HCT116 (cell line): ENCODE measurements around the gene MAPK1. TPM values are rescaled to one million over a fixed set of nuclear protein-coding genes. Genes with fewer than 3 reads are reported as not detected.

Experiments used
- ATAC-seq: fragments of 200-7000 bp; cut with Tn5 transposase; 2 replicates; pipeline ENCODE4 v1.9.1; 2020; ENCODE audit warnings: mild to moderate bottlenecking, moderate library complexity
- BruUV-seq: library from RNA; stranded (reverse); fragments of 400-500 nt; replicated peaks from 2 replicates; lab custom pipeline; 2021; lab: Mats Ljungman, UMichigan
- CTCF ChIA-PET: fragments of 300-600 bp; sonication (Branson Sonifier 250); formaldehyde crosslinking; loops from one replicate; lab custom pipeline; 2021; ENCODE audit warnings: antibody characterized with exemption; lab: Charles Lee
- POLR2A ChIA-PET: fragments of 300-600, 350-600 bp; sonication (Branson Sonifier 250); formaldehyde crosslinking; loops from one replicate; lab custom pipeline; 2021; ENCODE audit warnings: antibody characterized with exemption; lab: Charles Lee
- RAD21 ChIA-PET, 2 experiments: fragments of 300-600 bp; sonication (Branson Sonifier 250); formaldehyde crosslinking; loops; one replicate each; lab custom pipeline; 2023; ENCODE audit warnings: low total read pairs in 2 of 2; ENCODE audit not compliant: uncharacterized antibody in 2 of 2, unreplicated experiment in 2 of 2, low non-redundant PET in 1 of 2; lab: Charles Lee
- DNase-seq: peaks from one replicate; pipeline ENCODE4 v3.0.0-alpha.2; 2010; ENCODE audit warnings: low read depth, low spot score
- H2AFZ ChIP-seq: fragments of 200-600 bp; shearing (Covaris generic), sonication (generic); 2 replicates; pipeline ENCODE4 v1.6.1; 2017; ENCODE audit warnings: low read depth, mixed run types, mixed read lengths, antibody characterized with exemption, low read length; ENCODE audit not compliant: poor library complexity, severe bottlenecking
- H3K27ac ChIP-seq: 2 replicates; pipeline ENCODE4 v1.5.1; 2012; ENCODE audit warnings: low read depth, low read length
- H3K27me3 ChIP-seq: fragments of 200-600 bp; sonication (generic); 2 replicates; pipeline ENCODE4 v1.6.1; 2016; ENCODE audit warnings: mixed run types, low read length, mixed read lengths; ENCODE audit not compliant: insufficient read depth
- H3K36me3 ChIP-seq, 2 experiments: fragments of 200-500 bp in 1 of 2; fragments of 200-600 bp in 1 of 2; sonication (Bioruptor generic) in 1 of 2; sonication (generic) in 1 of 2; 2 replicates each; pipeline versions ENCODE4 v1.5.1 to v1.6.1; 2014 to 2016; ENCODE audit warnings: low read length in 2 of 2, inconsistent platforms in 1 of 2, mixed read lengths in 1 of 2, mixed run types in 1 of 2; ENCODE audit not compliant: insufficient read depth in 2 of 2, control insufficient read depth in 1 of 2
- H3K4me1 ChIP-seq, 2 experiments: fragments of 200-600 bp in 1 of 2; sonication (generic) in 1 of 2; 2 replicates each; pipeline versions ENCODE4 v1.5.1 to v1.6.1; 2012 to 2017; ENCODE audit warnings: low read length in 2 of 2, inconsistent platforms in 1 of 2, mild to moderate bottlenecking in 1 of 2, mixed read lengths in 1 of 2, mixed run types in 1 of 2, moderate library complexity in 1 of 2; ENCODE audit not compliant: insufficient read depth in 2 of 2, control insufficient read depth in 1 of 2
- H3K4me2 ChIP-seq: fragments of 200-600 bp; sonication (generic); 2 replicates; pipeline ENCODE4 v1.6.1; 2017; ENCODE audit warnings: mixed run types, low read length, mixed read lengths
- H3K4me3 ChIP-seq, 2 experiments: fragments of 200-600 bp in 1 of 2; sonication (generic) in 1 of 2; replicated peaks in 1 of 2; 2 replicates each; pipeline ENCODE4 v1.5.1; 2011 to 2016; ENCODE audit warnings: low read length in 2 of 2, control low read depth in 1 of 2, low read depth in 1 of 2, mild to moderate bottlenecking in 1 of 2, mixed read lengths in 1 of 2, mixed run types in 1 of 2
- H3K79me2 ChIP-seq: fragments of 200-600 bp; sonication (generic); 2 replicates; pipeline ENCODE4 v1.6.1; 2017; ENCODE audit warnings: mild to moderate bottlenecking, mixed run types, low read length, moderate library complexity, mixed read lengths; ENCODE audit not compliant: insufficient read depth
- H3K9ac ChIP-seq: fragments of 200-600 bp; sonication (generic); 2 replicates; pipeline ENCODE4 v1.6.1; 2016; ENCODE audit warnings: low read length, mixed read lengths
- H3K9me2 ChIP-seq: fragments of 200-600 bp; sonication (generic), shearing (Covaris generic); 2 replicates; pipeline ENCODE4 v1.6.1; 2017; ENCODE audit warnings: mixed run types, mild to moderate bottlenecking, moderate library complexity; ENCODE audit not compliant: insufficient read depth
- H3K9me3 ChIP-seq, 2 experiments: fragments of 200-500 bp in 1 of 2; fragments of 200-600 bp in 1 of 2; sonication (Bioruptor generic) in 1 of 2; sonication (generic) in 1 of 2; 2 replicates each; pipeline ENCODE4 v1.6.1; 2014 to 2017; ENCODE audit warnings: low read length in 2 of 2, mixed read lengths in 2 of 2, inconsistent platforms in 1 of 2, low read depth in 1 of 2, mild to moderate bottlenecking in 1 of 2, mixed run types in 1 of 2, moderate library complexity in 1 of 2; ENCODE audit not compliant: control insufficient read depth in 1 of 2, insufficient read depth in 1 of 2
- H4K20me1 ChIP-seq: fragments of 200-600 bp; sonication (generic), shearing (Covaris generic); 2 replicates; pipeline ENCODE4 v1.6.1; 2017; ENCODE audit warnings: mixed run types, mild to moderate bottlenecking, moderate library complexity; ENCODE audit not compliant: insufficient read depth
- ATF3 ChIP-seq: IDR thresholded peaks from 2 replicates; pipeline ENCODE4 v1.6.1; 2012
- CBX3 ChIP-seq: IDR thresholded peaks from 2 replicates; pipeline ENCODE4 v1.6.1; 2012; ENCODE audit warnings: low read depth
- CEBPB ChIP-seq: IDR thresholded peaks from 2 replicates; pipeline ENCODE4 v1.6.1; 2012; ENCODE audit warnings: low read depth
- ELF1 ChIP-seq: IDR thresholded peaks from 2 replicates; pipeline ENCODE4 v1.6.1; 2012; ENCODE audit warnings: low read depth, borderline replicate concordance
- EZH2 ChIP-seq: fragments of 200-600 bp; sonication (generic); IDR thresholded peaks from 2 replicates; pipeline ENCODE4 v1.6.1; 2017; ENCODE audit warnings: antibody characterized with exemption, mixed run types
- EZH2phosphoT487 ChIP-seq: fragments of 200-600 bp; IDR thresholded peaks from 2 replicates; pipeline ENCODE4 v1.6.1; 2018; ENCODE audit warnings: antibody characterized with exemption, borderline replicate concordance
- FOSL1 ChIP-seq: IDR thresholded peaks from 2 replicates; pipeline ENCODE4 v1.6.1; 2012; ENCODE audit warnings: low read depth
- JUND ChIP-seq: IDR thresholded peaks from 2 replicates; pipeline ENCODE4 v1.6.1; 2012
- POLR2A ChIP-seq: IDR thresholded peaks from 2 replicates; pipeline ENCODE4 v1.7.0; 2011; ENCODE audit warnings: borderline replicate concordance; ENCODE audit not compliant: insufficient read depth, insufficient read length; ENCODE audit errors: extremely low read depth
- POLR2AphosphoS5 ChIP-seq: IDR thresholded peaks from 2 replicates; pipeline ENCODE4 v1.6.1; 2011; ENCODE audit warnings: mild to moderate bottlenecking, low read depth, low read length, moderate library complexity
- REST ChIP-seq: IDR thresholded peaks from 2 replicates; pipeline ENCODE4 v1.6.1; 2012; ENCODE audit warnings: low read depth
- SIN3A ChIP-seq: IDR thresholded peaks from 2 replicates; pipeline ENCODE4 v1.6.1; 2012; ENCODE audit warnings: low read depth
- YY1 ChIP-seq: IDR thresholded peaks from 2 replicates; pipeline ENCODE4 v1.6.1; 2011; ENCODE audit warnings: low read length, low read depth, moderate library complexity, mild to moderate bottlenecking; ENCODE audit not compliant: insufficient replicate concordance; ENCODE audit errors: extremely low read depth
- ZFX ChIP-seq: fragments of 450-650 bp; IDR thresholded peaks from 2 replicates; pipeline ENCODE4 v1.6.1; 2017
- ZNF274 ChIP-seq: fragments of 200-500 bp; sonication (Bioruptor generic); IDR thresholded peaks from 2 replicates; pipeline ENCODE4 v1.6.1; 2014; ENCODE audit warnings: mild to moderate bottlenecking, low read depth, low read length, inconsistent platforms
- intact Hi-C: fragments of 100-400 bp; cut with micrococcal nuclease; formaldehyde crosslinking; loops from 2 replicates; pipeline ENCODE4 v1.10.0; 2022
- total RNA-seq: library from RNA; stranded (reverse); gene quantifications from one replicate; pipeline ENCODE4 v1.2.1, GENCODE V29; 2021; ENCODE audit not compliant: unreplicated experiment

Gene MAPK1
- total RNA-seq, 1 experiment from 2014 or later, result 137 TPM

GRCh38 chr22:21860491-21861039 lies 6.9 kb downstream of the MAPK1 start:
- no peak overlapping the region for H2AFZ ChIP-seq
- no TSS peak for BruUV-seq
- H3K27ac ChIP-seq, result no peak overlapping the region
- no peaks in the 10 kb centered on the region for H3K36me3 ChIP-seq
- RAD21 ChIA-PET, result no interaction called here
- peaks cover 38% of the 10 kb centered on the region; the same call in 1 of the 2 replicates for H4K20me1 ChIP-seq
- no peaks in the 10 kb centered on the region for H3K9me3 ChIP-seq
- CTCF ChIA-PET, result no interaction called here
- H3K9ac ChIP-seq, result no peak overlapping the region
- intact Hi-C loops, result no loop called here
- no peaks in the 10 kb centered on the region for H3K9me2 ChIP-seq
- ATAC-seq (no peak), DNase-seq (no peak)
- POLR2A ChIA-PET, result no interaction called here
- no peak overlapping the region for H3K4me3 ChIP-seq
- no peaks in the 10 kb centered on the region for H3K27me3 ChIP-seq
- H3K4me1 ChIP-seq, result peaks cover 4 to 8% of the 10 kb centered on the region in 2 experiments; a peak in 3 of 4 replicates
- peaks cover 100% of the 10 kb centered on the region for H3K79me2 ChIP-seq
- no peak overlapping the region for H3K4me2 ChIP-seq
- TF ChIP-seq SIN3A (no peak), POLR2AphosphoS5 (no peak), CBX3 (no peak), POLR2A (no peak), REST (no peak), ZFX (no peak), ZNF274 (no peak), EZH2phosphoT487 (no peak), CEBPB (no peak), ELF1 (no peak), JUND (no peak), FOSL1 (no peak), ATF3 (no peak), EZH2 (no peak), YY1 (no peak)
